CD4-positive, CD25-positive, alpha-beta regulatory T cell (primary cell): ENCODE data around the gene WARS2. TPM values are rescaled to one million over a fixed set of nuclear protein-coding genes. Genes with fewer than 3 reads are reported as not detected.
"Not testable (repeated sequence)": the region's sequence is repeated elsewhere in the genome, so short reads cannot be mapped to it uniquely, and the experiment has no call there.

Experiments
- ATAC-seq, 2 donors: fragments of 150-1000 bp; cut with Tn5 transposase; one replicate each; pipeline ENCODE4 v1.10.0; 2021; ENCODE audit warnings: low read depth in 2 of 2, moderate number of reproducible peaks in 2 of 2, moderate library complexity in 1 of 2
- DNase-seq, 3 donors: peaks; one replicate each; pipeline versions ENCODE4 v3.0.0 to v3.0.0-alpha.2; 2012 to 2022; ENCODE audit warnings: mixed read lengths in 1 of 3
- H3K27ac ChIP-seq: one replicate; pipeline ENCODE4 v1.7.0; 2013; ENCODE audit warnings: mild to moderate bottlenecking, low read length; ENCODE audit not compliant: insufficient read depth, poor library complexity, severe bottlenecking
- H3K27me3 ChIP-seq: one replicate; pipeline ENCODE4 v1.7.0; 2013; ENCODE audit warnings: low read length; ENCODE audit not compliant: control insufficient read depth, insufficient read depth
- H3K36me3 ChIP-seq: one replicate; pipeline ENCODE4 v1.7.0; 2013; ENCODE audit warnings: mild to moderate bottlenecking, low read length, moderate library complexity; ENCODE audit not compliant: control insufficient read depth, insufficient read depth
- H3K4me1 ChIP-seq: 2 replicates; pipeline ENCODE4 v1.7.0; 2013; ENCODE audit warnings: mild to moderate bottlenecking, low read length; ENCODE audit not compliant: insufficient read depth, control insufficient read depth, poor library complexity, severe bottlenecking
- H3K4me3 ChIP-seq: one replicate; pipeline ENCODE4 v1.7.0; 2013; ENCODE audit warnings: low read depth, mild to moderate bottlenecking, low read length, moderate library complexity
- H3K9me3 ChIP-seq, 2 experiments: 1 replicate in 1 of 2; 2 replicates in 1 of 2; pipeline ENCODE4 v1.7.0; 2013; ENCODE audit warnings: low read length in 2 of 2, mild to moderate bottlenecking in 1 of 2, moderate library complexity in 1 of 2; ENCODE audit not compliant: control insufficient read depth in 2 of 2
- H3K27ac Mint-ChIP-seq, 3 donors: one replicate each; pipeline ENCODE4 v1.8.0; 2020 to 2022; ENCODE audit warnings: mild to moderate bottlenecking in 3 of 3, mixed read lengths in 3 of 3, moderate library complexity in 2 of 3
- H3K27me3 Mint-ChIP-seq: one replicate; pipeline ENCODE4 v1.8.0; 2022; ENCODE audit warnings: mild to moderate bottlenecking, mixed read lengths
- H3K36me3 Mint-ChIP-seq: one replicate; pipeline ENCODE4 v1.8.0; 2020; ENCODE audit warnings: mixed read lengths
- H3K4me1 Mint-ChIP-seq, 4 donors: one replicate each; pipeline ENCODE4 v1.8.0; 2020 to 2022; ENCODE audit warnings: mixed read lengths in 4 of 4, mild to moderate bottlenecking in 1 of 4
- H3K4me3 Mint-ChIP-seq, 4 donors: one replicate each; pipeline ENCODE4 v1.8.0; 2020 to 2022; ENCODE audit warnings: mild to moderate bottlenecking in 4 of 4, mixed read lengths in 4 of 4, moderate library complexity in 3 of 4
- H3K9me3 Mint-ChIP-seq, 7 donors: one replicate each; pipeline ENCODE4 v1.8.0; 2020 to 2022; ENCODE audit warnings: mixed read lengths in 7 of 7, mild to moderate bottlenecking in 3 of 7, moderate library complexity in 2 of 7
- polyA plus RNA-seq, 4 donors: library from polyadenylated mRNA; unstranded; fragments of 300-500 nt; fragmentation: Illumina TruSeq; gene quantifications; one replicate each; pipeline ENCODE4 v1.2.3, GENCODE V29; 2021
- total RNA-seq: library from RNA; stranded (reverse); gene quantifications from one replicate; pipeline ENCODE4 v1.2.3, GENCODE V29; 2022

Gene WARS2
- total RNA-seq (23.0 TPM), polyA plus RNA-seq (10 to 100 TPM; 13.9 to 17.4 (median 16.8) TPM)

GRCh38 chr1:119140177-119141019, at the start of gene WARS2:
TSS of gene WARS2 (minus strand) at chr1:119140653. CDS start at chr1:119140644, 9 bp downstream.
- H3K27me3 Mint-ChIP-seq, result no peaks in the 10 kb centered on the region
- no peaks in the 10 kb centered on the region for H3K9me3 ChIP-seq
- ATAC-seq (peak; percentile 93 to 94), DNase-seq (peak; percentile 92 to 98 (median 97))
- H3K9me3 Mint-ChIP-seq, result no peaks in the 10 kb centered on the region
- H3K36me3 Mint-ChIP-seq, result peaks cover 8% of the 10 kb centered on the region
- peak within 1 kb of the TSS in 1 of 4 donors; percentile 12 for H3K4me3 Mint-ChIP-seq
- no peaks in the 10 kb centered on the region for H3K27me3 ChIP-seq
- H3K27ac ChIP-seq, result peak within 1 kb of the TSS; percentile 100
- peaks cover 27% of the 10 kb centered on the region for H3K4me1 ChIP-seq
- H3K36me3 ChIP-seq, result no peaks in the 10 kb centered on the region
- peak within 1 kb of the TSS; percentile 91 for H3K4me3 ChIP-seq
- H3K4me1 Mint-ChIP-seq, result peaks cover 0 to 30% (median 11%) of the 10 kb centered on the region in 4 donors
- no peak within 1 kb of the TSS for H3K27ac Mint-ChIP-seq

GRCh38 chr1:119188926-119189325, 48.5 kb upstream of the WARS2 start:
- Histone ChIP-seq H3K27me3 (no peaks in the 10 kb centered on the region), H3K4me1 (no peaks in the 10 kb centered on the region), H3K4me3 (no peak overlapping the region), H3K36me3 (peaks cover 3% of the 10 kb centered on the region), H3K9me3 (no peaks in the 10 kb centered on the region), H3K27ac (no peak overlapping the region)
- no peak overlapping the region for H3K4me3 Mint-ChIP-seq
- no peak overlapping the region for H3K27ac Mint-ChIP-seq
- no peak for DNase-seq
- H3K27me3 Mint-ChIP-seq, result no peaks in the 10 kb centered on the region
- peaks cover 4 to 12% (median 6%) of the 10 kb centered on the region in 7 donors for H3K9me3 Mint-ChIP-seq
- peaks cover 45% of the 10 kb centered on the region for H3K36me3 Mint-ChIP-seq
- peaks cover 0 to 5% (median 1%) of the 10 kb centered on the region in 4 donors for H3K4me1 Mint-ChIP-seq
- ATAC-seq, result no peak

GRCh38 chr1:119187416-119187815, 47.0 kb upstream of the WARS2 start:
- H3K9me3 Mint-ChIP-seq, result peaks cover 3 to 12% (median 6%) of the 10 kb centered on the region in 7 donors
- no peak overlapping the region for H3K27ac ChIP-seq
- H3K27me3 ChIP-seq, result no peaks in the 10 kb centered on the region
- no peak overlapping the region for H3K4me3 ChIP-seq
- H3K4me3 Mint-ChIP-seq, result no peak overlapping the region
- no peak overlapping the region for H3K27ac Mint-ChIP-seq
- H3K27me3 Mint-ChIP-seq, result no peaks in the 10 kb centered on the region
- no peaks in the 10 kb centered on the region for H3K9me3 ChIP-seq
- H3K4me1 ChIP-seq, result no peaks in the 10 kb centered on the region
- ATAC-seq (no peak), DNase-seq (no peak)
- peaks cover 3% of the 10 kb centered on the region for H3K36me3 ChIP-seq
- H3K4me1 Mint-ChIP-seq, result peaks cover 0 to 5% (median 1%) of the 10 kb centered on the region in 4 donors
- H3K36me3 Mint-ChIP-seq, result peaks cover 41% of the 10 kb centered on the region

GRCh38 chr1:119186471-119186870, 46.0 kb upstream of the WARS2 start:
- H3K9me3 Mint-ChIP-seq, result peaks cover 3 to 12% (median 6%) of the 10 kb centered on the region in 7 donors
- no peaks in the 10 kb centered on the region for H3K27me3 Mint-ChIP-seq
- peaks cover 46% of the 10 kb centered on the region for H3K36me3 Mint-ChIP-seq
- peak overlapping the region in 1 of 3 donors; percentile 28 for H3K27ac Mint-ChIP-seq
- ATAC-seq (no peak), DNase-seq (no peak)
- H3K27ac ChIP-seq, result no peak overlapping the region
- no peak overlapping the region for H3K4me3 ChIP-seq
- no peaks in the 10 kb centered on the region for H3K27me3 ChIP-seq
- peaks cover 0 to 5% (median 0%) of the 10 kb centered on the region in 4 donors for H3K4me1 Mint-ChIP-seq
- H3K4me3 Mint-ChIP-seq, result no peak overlapping the region
- peaks cover 3% of the 10 kb centered on the region for H3K36me3 ChIP-seq
- H3K9me3 ChIP-seq, result no peaks in the 10 kb centered on the region
- H3K4me1 ChIP-seq, result no peaks in the 10 kb centered on the region

GRCh38 chr1:119184972-119185371, 44.5 kb upstream of the WARS2 start:
- Histone ChIP-seq H3K36me3 (peaks cover 3% of the 10 kb centered on the region), H3K9me3 (no peaks in the 10 kb centered on the region), H3K27me3 (no peaks in the 10 kb centered on the region), H3K4me3 (no peak overlapping the region), H3K4me1 (no peaks in the 10 kb centered on the region), H3K27ac (no peak overlapping the region)
- Mint-ChIP-seq H3K4me3 (no peak overlapping the region), H3K9me3 (peaks cover 0 to 12% (median 6%) of the 10 kb centered on the region in 7 donors), H3K36me3 (peaks cover 43% of the 10 kb centered on the region), H3K4me1 (peaks cover 0 to 5% (median 0%) of the 10 kb centered on the region in 4 donors), H3K27ac (no peak overlapping the region), H3K27me3 (no peaks in the 10 kb centered on the region)
- ATAC-seq (no peak), DNase-seq (no peak)

GRCh38 chr1:119181218-119181617, 40.8 kb upstream of the WARS2 start:
- Histone ChIP-seq H3K4me3 (no peak overlapping the region), H3K9me3 (no peaks in the 10 kb centered on the region), H3K36me3 (peaks cover 4% of the 10 kb centered on the region), H3K27ac (no peak overlapping the region), H3K4me1 (no peaks in the 10 kb centered on the region), H3K27me3 (no peaks in the 10 kb centered on the region)
- Mint-ChIP-seq H3K27ac (no peak overlapping the region), H3K9me3 (peaks cover 0 to 7% (median 0%) of the 10 kb centered on the region in 7 donors), H3K36me3 (peaks cover 41% of the 10 kb centered on the region), H3K4me3 (no peak overlapping the region), H3K27me3 (no peaks in the 10 kb centered on the region), H3K4me1 (no peaks in the 10 kb centered on the region)
- no peak for DNase-seq
- no peak for ATAC-seq

GRCh38 chr1:119179051-119179450, 38.6 kb upstream of the WARS2 start:
- H3K4me3 Mint-ChIP-seq, result no peak overlapping the region
- Histone ChIP-seq H3K36me3 (peaks cover 4% of the 10 kb centered on the region), H3K4me1 (no peaks in the 10 kb centered on the region), H3K27me3 (no peaks in the 10 kb centered on the region), H3K27ac (no peak overlapping the region), H3K9me3 (no peaks in the 10 kb centered on the region), H3K4me3 (no peak overlapping the region)
- H3K27me3 Mint-ChIP-seq, result no peaks in the 10 kb centered on the region
- ATAC-seq, result no peak
- H3K27ac Mint-ChIP-seq, result no peak overlapping the region
- H3K36me3 Mint-ChIP-seq, result peaks cover 49% of the 10 kb centered on the region
- peaks cover 0 to 7% (median 0%) of the 10 kb centered on the region in 7 donors for H3K9me3 Mint-ChIP-seq
- no peaks in the 10 kb centered on the region for H3K4me1 Mint-ChIP-seq
- DNase-seq, result no peak

- not testable (repeated sequence) for H3K4me1 Mint-ChIP-seq, DNase-seq, H3K27ac ChIP-seq, H3K9me3 Mint-ChIP-seq, H3K27me3 ChIP-seq, H3K4me3 Mint-ChIP-seq, H3K27ac Mint-ChIP-seq, H3K9me3 ChIP-seq, H3K36me3 ChIP-seq, H3K4me3 ChIP-seq, ATAC-seq, H3K27me3 Mint-ChIP-seq, H3K4me1 ChIP-seq
- H3K36me3 Mint-ChIP-seq, result peaks cover 66% of the 10 kb centered on the region
These were observed 32.5 kb upstream of the WARS2 start for GRCh38 chr1:119172927-119173326.
